ENCODE measurements around the gene ULK4.
"Not testable (repeated sequence)": the region's sequence is repeated elsewhere in the genome, so short reads cannot be mapped to it uniquely, and the experiment has no call there.

The ULK4 gene

DNA sequence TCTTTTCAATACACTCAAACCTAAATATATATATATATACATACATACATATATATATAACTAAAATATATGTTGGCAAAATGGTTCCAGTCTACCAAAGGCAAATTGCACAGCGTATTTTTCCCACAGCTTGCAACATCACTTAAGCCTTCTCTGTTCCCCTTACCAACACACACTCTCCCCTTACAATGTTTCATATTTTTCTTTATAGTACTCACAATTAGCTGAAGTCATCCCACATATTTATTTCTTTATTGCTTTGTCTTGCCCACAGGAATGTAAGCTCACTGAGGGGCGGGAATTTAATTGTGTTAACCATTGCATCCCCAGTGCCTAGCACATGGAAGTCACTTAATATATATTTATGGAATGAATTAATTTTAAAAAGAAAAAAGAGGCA lies 288.3 kb downstream of the ULK4 start:
- peaks cover 24% of the 10 kb centered on the region for H3K4me1 ChIP-seq (ENCODE audit: control insufficient read depth, insufficient read depth, low read length)
- H3K4me3 ChIP-seq (ENCODE audit: low read length) = no peak overlapping the region
- H3K27me3 ChIP-seq (ENCODE audit: control insufficient read depth, insufficient read depth, low read length) = no peaks in the 10 kb centered on the region
- H3K9me3 ChIP-seq (ENCODE audit: control insufficient read depth, low read length) = no peaks in the 10 kb centered on the region
- no peaks in the 10 kb centered on the region for H3K36me3 ChIP-seq (ENCODE audit: control insufficient read depth, insufficient read depth, low read length)
- H3K9ac ChIP-seq (ENCODE audit: low read length) = no peak overlapping the region

DNA sequence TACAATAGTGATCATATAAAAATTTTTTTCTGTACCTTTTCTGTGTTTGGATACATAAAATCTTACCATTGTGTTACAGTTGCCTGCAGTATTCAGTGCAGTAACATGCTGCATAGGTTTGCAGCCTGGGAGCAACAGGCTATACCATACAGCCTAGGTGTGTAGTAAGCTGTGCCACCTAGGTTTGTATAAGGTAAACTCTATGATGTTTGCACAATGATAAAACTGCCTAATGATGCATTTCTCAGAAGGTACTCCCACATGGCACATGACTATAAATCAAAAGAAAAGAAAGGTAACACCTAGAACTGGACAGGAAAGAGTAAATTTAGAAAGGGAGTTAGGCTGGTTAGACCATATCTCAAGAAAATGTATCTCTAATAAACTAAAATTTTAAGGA lies 293.5 kb downstream of the ULK4 start:
- Histone ChIP-seq H3K9me3 (ENCODE audit: control insufficient read depth, low read length) (peaks cover 4% of the 10 kb centered on the region), H3K27me3 (ENCODE audit: control insufficient read depth, insufficient read depth, low read length) (no peaks in the 10 kb centered on the region), H3K4me1 (ENCODE audit: control insufficient read depth, insufficient read depth, low read length) (peaks cover 20% of the 10 kb centered on the region), H3K9ac (ENCODE audit: low read length) (no peak overlapping the region), H3K4me3 (ENCODE audit: low read length) (no peak overlapping the region), H3K36me3 (ENCODE audit: control insufficient read depth, insufficient read depth, low read length) (no peaks in the 10 kb centered on the region)

DNA sequence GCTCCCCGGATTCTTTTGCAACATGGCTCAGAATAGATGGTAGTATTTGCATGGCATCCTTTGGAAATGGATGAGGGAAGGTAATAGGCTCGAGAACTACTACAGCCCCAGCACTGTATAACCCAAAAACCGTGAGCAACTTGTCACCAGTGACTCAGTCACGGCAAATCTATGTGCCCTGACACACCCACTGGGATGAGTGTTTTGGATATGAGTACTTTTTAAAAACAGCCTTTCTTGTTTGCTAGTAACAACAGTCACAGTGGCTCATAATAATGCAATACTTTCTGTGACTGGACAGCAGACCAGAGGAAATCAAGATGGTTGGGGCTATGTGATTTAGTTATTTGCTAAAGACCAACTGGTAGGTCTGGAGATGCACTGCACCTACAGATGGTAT lies 299.6 kb downstream of the ULK4 start:
- Histone ChIP-seq H3K4me3 (ENCODE audit: low read length) (no peak overlapping the region), H3K9me3 (ENCODE audit: control insufficient read depth, low read length) (peaks cover 4% of the 10 kb centered on the region), H3K4me1 (ENCODE audit: control insufficient read depth, insufficient read depth, low read length) (no peaks in the 10 kb centered on the region), H3K36me3 (ENCODE audit: control insufficient read depth, insufficient read depth, low read length) (no peaks in the 10 kb centered on the region), H3K27me3 (ENCODE audit: control insufficient read depth, insufficient read depth, low read length) (no peaks in the 10 kb centered on the region), H3K9ac (ENCODE audit: low read length) (no peak overlapping the region)

DNA sequence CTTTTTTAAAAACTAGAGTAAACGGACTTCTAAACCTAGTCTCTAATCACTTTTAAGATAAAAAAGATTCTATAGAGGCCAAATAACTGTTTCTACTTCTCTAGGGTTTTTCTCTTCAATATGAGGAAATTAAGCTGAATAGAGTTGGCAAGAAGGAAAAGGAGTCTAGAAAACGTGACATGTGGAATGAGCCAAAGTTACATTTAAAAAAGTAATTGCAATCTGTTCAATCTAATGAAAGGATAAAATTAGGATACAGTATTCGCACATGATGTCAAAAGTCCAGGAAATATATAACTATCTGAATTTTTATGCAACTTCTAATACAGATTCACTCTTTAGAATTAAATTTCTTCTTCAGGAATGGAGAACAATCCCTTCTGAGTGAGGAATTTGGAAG lies 300.1 kb downstream of the ULK4 start:
- no peak overlapping the region for H3K9ac ChIP-seq (ENCODE audit: low read length)
- no peak overlapping the region for H3K4me3 ChIP-seq (ENCODE audit: low read length)
- no peaks in the 10 kb centered on the region for H3K27me3 ChIP-seq (ENCODE audit: control insufficient read depth, insufficient read depth, low read length)
- H3K9me3 ChIP-seq (ENCODE audit: control insufficient read depth, low read length) = peaks cover 4% of the 10 kb centered on the region
- H3K36me3 ChIP-seq (ENCODE audit: control insufficient read depth, insufficient read depth, low read length) = no peaks in the 10 kb centered on the region
- H3K4me1 ChIP-seq (ENCODE audit: control insufficient read depth, insufficient read depth, low read length) = no peaks in the 10 kb centered on the region

DNA sequence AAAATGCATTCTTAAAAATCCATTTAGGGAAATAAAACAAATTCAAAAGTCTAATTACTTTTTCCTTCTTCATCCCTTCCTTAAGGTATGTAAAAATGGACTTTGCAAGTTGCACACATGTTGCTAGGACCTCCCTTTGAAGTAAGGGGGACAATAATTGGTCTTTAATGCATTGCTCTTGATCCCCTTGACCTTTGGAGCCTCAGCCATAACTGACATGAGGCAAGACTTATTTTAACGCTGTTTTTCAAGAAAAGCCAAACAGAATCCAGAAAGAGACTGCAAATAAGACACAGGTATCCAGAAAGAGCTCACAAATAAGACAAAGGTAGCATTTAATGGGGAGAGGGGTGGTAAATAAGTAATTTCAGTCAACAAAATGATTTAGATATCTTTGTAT lies 301.4 kb downstream of the ULK4 start:
- Histone ChIP-seq H3K9ac (ENCODE audit: low read length) (no peak overlapping the region), H3K4me1 (ENCODE audit: control insufficient read depth, insufficient read depth, low read length) (no peaks in the 10 kb centered on the region), H3K4me3 (ENCODE audit: low read length) (no peak overlapping the region), H3K36me3 (ENCODE audit: control insufficient read depth, insufficient read depth, low read length) (no peaks in the 10 kb centered on the region), H3K9me3 (ENCODE audit: control insufficient read depth, low read length) (no peaks in the 10 kb centered on the region), H3K27me3 (ENCODE audit: control insufficient read depth, insufficient read depth, low read length) (no peaks in the 10 kb centered on the region)

DNA sequence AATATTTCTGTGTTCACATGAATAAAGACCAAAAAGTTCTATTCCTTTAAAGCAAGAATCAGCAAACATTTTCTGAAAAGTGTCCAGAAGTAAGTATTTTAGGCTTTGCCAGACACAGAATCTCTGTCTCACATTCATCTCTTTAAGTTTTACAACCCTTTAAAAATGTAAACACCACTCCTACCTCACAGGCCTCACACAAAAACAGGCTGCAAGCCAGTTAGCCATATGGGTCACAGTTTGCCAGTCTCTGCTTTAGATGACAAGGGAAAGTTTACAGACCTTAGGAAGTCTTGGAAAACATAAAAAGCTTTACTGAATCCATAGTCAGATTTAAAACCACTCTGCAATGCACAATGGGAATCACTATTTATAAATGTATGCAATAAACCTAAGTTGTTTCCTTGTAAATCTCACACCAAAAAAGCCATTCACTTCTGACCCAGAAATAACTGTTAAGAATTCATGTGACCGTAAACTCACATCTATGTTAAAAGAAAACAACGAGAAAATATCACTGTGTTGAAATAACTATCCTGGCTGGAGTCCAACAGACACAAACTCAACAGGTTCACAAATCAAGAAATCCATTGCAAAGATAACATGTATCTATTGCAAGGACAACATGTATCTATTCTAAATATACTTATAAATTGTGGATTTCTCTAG lies 308.2 kb downstream of the ULK4 start:
- Histone ChIP-seq H3K4me1 (ENCODE audit: control insufficient read depth, insufficient read depth, low read length) (peaks cover 5% of the 10 kb centered on the region), H3K9me3 (ENCODE audit: control insufficient read depth, low read length) (no peaks in the 10 kb centered on the region), H3K36me3 (ENCODE audit: control insufficient read depth, insufficient read depth, low read length) (no peaks in the 10 kb centered on the region), H3K4me3 (ENCODE audit: low read length) (no peak overlapping the region), H3K27me3 (ENCODE audit: control insufficient read depth, insufficient read depth, low read length) (no peaks in the 10 kb centered on the region), H3K9ac (ENCODE audit: low read length) (no peak overlapping the region)

DNA sequence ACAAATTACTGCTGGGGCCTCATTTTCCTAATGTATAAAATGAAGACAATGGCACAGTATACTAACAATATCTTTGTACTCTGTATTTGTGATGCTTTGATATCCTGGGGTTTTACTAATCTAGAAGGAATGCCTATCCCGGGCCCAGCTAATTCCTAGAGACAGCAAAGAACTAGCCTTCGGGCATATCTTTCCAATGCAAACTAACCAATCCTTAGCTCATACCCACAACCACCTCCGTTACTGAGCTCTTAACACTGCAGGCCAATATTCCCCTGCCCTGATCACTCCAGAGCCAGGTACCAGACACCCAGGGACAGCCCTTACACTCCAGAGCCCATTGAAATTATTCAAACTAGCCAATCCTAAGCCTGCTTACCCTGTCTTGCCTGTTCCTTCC lies 309.0 kb downstream of the ULK4 start:
- Histone ChIP-seq H3K9me3 (ENCODE audit: control insufficient read depth, low read length) (no peaks in the 10 kb centered on the region), H3K9ac (ENCODE audit: low read length) (no peak overlapping the region), H3K4me1 (ENCODE audit: control insufficient read depth, insufficient read depth, low read length) (peaks cover 5% of the 10 kb centered on the region), H3K27me3 (ENCODE audit: control insufficient read depth, insufficient read depth, low read length) (no peaks in the 10 kb centered on the region), H3K36me3 (ENCODE audit: control insufficient read depth, insufficient read depth, low read length) (no peaks in the 10 kb centered on the region), H3K4me3 (ENCODE audit: low read length) (no peak overlapping the region)

DNA sequence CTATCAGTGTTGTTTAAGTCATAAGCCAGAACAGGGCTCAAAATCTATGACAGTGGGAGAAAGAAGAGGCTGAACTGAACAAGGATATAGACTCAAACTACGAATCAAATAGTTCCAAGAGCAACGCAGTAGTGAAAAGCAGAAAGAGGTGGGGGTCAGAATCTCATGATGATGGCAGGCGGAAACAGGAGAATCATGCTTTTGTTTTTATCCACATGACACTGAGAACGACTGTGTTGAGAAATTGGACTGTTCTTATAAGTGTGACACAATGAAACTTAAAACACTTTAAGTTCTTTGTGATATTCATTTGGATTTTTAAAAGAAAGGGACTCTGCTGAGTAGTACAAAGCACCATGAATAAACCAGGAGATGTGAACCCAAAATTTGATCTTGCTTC lies 309.4 kb downstream of the ULK4 start:
- Histone ChIP-seq H3K4me1 (ENCODE audit: control insufficient read depth, insufficient read depth, low read length) (peaks cover 5% of the 10 kb centered on the region), H3K4me3 (ENCODE audit: low read length) (no peak overlapping the region), H3K36me3 (ENCODE audit: control insufficient read depth, insufficient read depth, low read length) (no peaks in the 10 kb centered on the region), H3K9me3 (ENCODE audit: control insufficient read depth, low read length) (no peaks in the 10 kb centered on the region), H3K9ac (ENCODE audit: low read length) (no peak overlapping the region), H3K27me3 (ENCODE audit: control insufficient read depth, insufficient read depth, low read length) (no peaks in the 10 kb centered on the region)

DNA sequence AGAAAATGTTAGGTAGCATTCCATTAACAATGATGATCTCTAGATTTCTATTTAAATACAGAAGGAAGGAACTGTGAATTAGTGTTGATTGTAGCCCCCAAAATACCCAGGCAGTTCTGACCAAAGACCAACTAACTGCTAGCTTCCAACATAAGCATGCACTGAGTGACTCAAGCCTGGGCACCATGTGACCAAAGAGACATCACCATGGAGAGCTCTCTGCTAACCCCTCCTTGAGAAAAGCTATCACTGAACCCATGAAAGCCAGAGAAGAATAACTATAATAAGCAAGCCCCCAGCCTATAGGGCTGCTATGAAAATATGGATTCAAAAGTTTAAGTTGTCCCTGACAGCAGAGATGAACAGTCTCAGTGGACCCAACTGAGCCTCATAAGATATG lies 310.2 kb downstream of the ULK4 start:
- peaks cover 5% of the 10 kb centered on the region for H3K4me1 ChIP-seq (ENCODE audit: control insufficient read depth, insufficient read depth, low read length)
- H3K4me3 ChIP-seq (ENCODE audit: low read length) = no peak overlapping the region
- H3K36me3 ChIP-seq (ENCODE audit: control insufficient read depth, insufficient read depth, low read length) = no peaks in the 10 kb centered on the region
- no peaks in the 10 kb centered on the region for H3K27me3 ChIP-seq (ENCODE audit: control insufficient read depth, insufficient read depth, low read length)
- H3K9ac ChIP-seq (ENCODE audit: low read length) = no peak overlapping the region
- no peaks in the 10 kb centered on the region for H3K9me3 ChIP-seq (ENCODE audit: control insufficient read depth, low read length)

DNA sequence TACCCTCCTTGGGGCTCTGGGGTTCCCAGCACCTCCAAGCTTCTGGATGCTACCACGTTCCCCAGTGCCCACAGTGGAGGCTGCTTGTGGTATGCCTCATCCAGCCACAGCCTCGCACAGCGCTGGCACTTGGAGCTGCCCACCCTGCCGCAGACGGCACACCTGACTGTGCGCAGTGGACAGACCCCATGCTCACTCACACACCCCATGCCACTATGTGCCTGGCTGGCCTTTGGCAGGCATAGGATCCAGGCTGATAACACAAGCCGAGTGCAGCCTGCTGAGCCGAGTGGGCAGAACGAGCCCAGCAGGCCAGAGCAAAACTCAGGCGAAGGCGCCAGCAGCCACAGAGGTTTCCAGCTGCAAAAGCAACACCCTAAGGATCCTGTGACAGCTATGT lies 311.5 kb downstream of the ULK4 start:
- Histone ChIP-seq H3K4me3 (ENCODE audit: low read length) (no peak overlapping the region), H3K36me3 (ENCODE audit: control insufficient read depth, insufficient read depth, low read length) (no peaks in the 10 kb centered on the region), H3K9ac (ENCODE audit: low read length) (no peak overlapping the region), H3K4me1 (ENCODE audit: control insufficient read depth, insufficient read depth, low read length) (peaks cover 5% of the 10 kb centered on the region), H3K27me3 (ENCODE audit: control insufficient read depth, insufficient read depth, low read length) (no peaks in the 10 kb centered on the region), H3K9me3 (ENCODE audit: control insufficient read depth, low read length) (no peaks in the 10 kb centered on the region)

DNA sequence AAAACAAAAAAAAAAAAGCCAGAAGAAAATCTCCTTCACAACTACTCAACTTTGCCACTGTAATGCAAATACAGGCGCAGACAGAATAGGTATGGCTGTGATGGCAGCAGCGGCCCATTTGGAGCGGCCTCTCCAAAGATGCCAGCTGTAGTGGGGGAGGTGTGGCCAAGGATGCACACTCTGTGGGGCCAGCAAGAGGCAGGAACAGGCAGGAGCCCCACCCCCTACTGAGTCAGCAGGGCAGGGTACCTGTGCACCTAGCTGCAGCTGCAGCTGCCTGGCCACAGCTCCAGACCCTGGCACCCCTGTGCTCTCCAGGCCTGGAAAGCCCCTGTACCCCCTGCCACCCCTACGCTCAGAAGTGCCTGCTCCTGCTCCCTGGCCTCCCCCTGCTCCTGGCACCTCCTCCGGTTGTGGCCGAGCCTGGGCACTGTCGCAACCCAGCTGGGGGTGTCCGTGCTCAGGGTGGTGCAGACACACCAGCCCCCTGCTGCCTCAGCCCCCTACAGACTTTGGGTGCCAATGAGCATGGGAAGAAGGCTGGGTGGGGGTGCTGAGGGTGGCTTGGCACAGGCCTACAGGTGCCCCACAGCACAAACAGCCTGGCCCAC lies 312.7 kb downstream of the ULK4 start:
- Histone ChIP-seq H3K4me1 (ENCODE audit: control insufficient read depth, insufficient read depth, low read length) (peaks cover 5% of the 10 kb centered on the region), H3K9ac (ENCODE audit: low read length) (no peak overlapping the region), H3K36me3 (ENCODE audit: control insufficient read depth, insufficient read depth, low read length) (no peaks in the 10 kb centered on the region), H3K27me3 (ENCODE audit: control insufficient read depth, insufficient read depth, low read length) (no peaks in the 10 kb centered on the region), H3K9me3 (ENCODE audit: control insufficient read depth, low read length) (no peaks in the 10 kb centered on the region), H3K4me3 (ENCODE audit: low read length) (no peak overlapping the region)

DNA sequence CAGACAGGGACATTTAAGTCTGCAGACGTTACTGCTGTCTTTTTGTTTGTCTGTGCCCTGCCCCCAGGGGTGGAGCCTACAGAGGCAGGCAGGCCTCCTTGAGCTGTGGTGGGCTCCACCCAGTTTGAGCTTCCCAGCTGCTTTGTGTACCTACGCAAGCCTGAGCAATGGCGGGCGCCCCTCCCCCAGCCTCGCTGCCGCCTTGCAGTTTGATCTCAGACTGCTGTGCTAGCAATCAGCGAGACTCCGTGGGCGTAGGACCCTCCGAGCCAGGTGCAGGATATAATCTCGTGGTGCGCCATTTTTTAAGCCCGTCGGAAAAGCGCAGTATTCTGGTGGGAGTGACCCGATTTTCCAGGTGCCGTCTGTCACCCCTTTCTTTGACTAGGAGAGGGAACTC lies 314.2 kb downstream of the ULK4 start:
- H3K36me3 ChIP-seq (ENCODE audit: control insufficient read depth, insufficient read depth, low read length); H3K27me3 ChIP-seq (ENCODE audit: control insufficient read depth, insufficient read depth, low read length); H3K9me3 ChIP-seq (ENCODE audit: control insufficient read depth, low read length); H3K4me1 ChIP-seq (ENCODE audit: control insufficient read depth, insufficient read depth, low read length); H3K9ac ChIP-seq (ENCODE audit: low read length); H3K4me3 ChIP-seq (ENCODE audit: low read length): not testable (repeated sequence)

DNA sequence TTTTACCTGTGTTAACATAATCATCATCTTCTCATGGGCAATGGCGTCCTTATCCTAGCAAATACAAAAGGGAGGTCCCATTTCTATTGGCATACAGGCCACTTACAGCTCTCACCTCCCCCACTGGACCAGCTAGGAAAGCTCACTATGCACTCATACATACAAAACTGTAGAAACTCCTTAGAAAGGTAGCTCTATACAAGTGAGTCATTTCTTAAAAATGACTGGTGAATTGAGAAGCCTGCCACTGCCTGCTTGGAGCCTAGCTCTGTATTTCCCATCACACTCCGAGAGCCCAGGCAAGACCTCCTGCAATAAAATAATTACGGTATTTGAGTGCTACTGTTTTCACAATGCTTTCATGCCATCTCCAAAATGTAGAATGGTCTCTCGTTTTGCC lies 321.8 kb downstream of the ULK4 start:
- Histone ChIP-seq H3K4me1 (ENCODE audit: control insufficient read depth, insufficient read depth, low read length) (no peaks in the 10 kb centered on the region), H3K36me3 (ENCODE audit: control insufficient read depth, insufficient read depth, low read length) (no peaks in the 10 kb centered on the region), H3K27me3 (ENCODE audit: control insufficient read depth, insufficient read depth, low read length) (no peaks in the 10 kb centered on the region), H3K9me3 (ENCODE audit: control insufficient read depth, low read length) (no peaks in the 10 kb centered on the region), H3K9ac (ENCODE audit: low read length) (no peak overlapping the region), H3K4me3 (ENCODE audit: low read length) (no peak overlapping the region)
